HG02870 (cell line): ENCODE results near the gene SKIC2.

Experiments
- ATAC-seq: cut with Tn5 transposase; IDR thresholded peaks from one replicate; pipeline ENCODE4 v1.9.1; 2021; ENCODE audit warnings: mild to moderate bottlenecking, moderate library complexity; ENCODE audit not compliant: unreplicated experiment

Gene SKIC2

GRCh38 chr6:31945507-31946369 is 13.2 kb upstream of the SKIC2 start, which contains the start of gene CFB:
CFB (plus strand) TSS chr6:31946095; CDS start chr6:31946222, 127 bp downstream.
- no peak for ATAC-seq

DNA sequence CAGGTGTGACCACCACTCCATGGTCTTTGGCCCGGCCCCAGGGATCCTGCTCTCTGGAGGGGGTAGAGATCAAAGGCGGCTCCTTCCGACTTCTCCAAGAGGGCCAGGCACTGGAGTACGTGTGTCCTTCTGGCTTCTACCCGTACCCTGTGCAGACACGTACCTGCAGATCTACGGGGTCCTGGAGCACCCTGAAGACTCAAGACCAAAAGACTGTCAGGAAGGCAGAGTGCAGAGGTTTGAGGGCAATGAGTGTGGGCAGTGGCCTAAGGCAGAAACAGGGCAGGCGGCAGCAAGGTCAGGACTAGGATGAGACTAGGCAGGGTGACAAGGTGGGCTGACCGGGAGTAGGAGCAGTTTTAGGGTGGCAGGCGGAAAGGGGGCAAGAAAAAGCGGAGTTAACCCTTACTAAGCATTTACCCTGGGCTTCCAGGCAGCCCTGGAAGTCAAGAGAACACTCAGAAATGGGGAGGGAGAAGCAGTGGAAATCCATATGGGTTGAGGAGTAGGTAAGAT is 12.5 kb upstream of the SKIC2 start:
- ATAC-seq, result no peak

GRCh38 chr6:31947070-31947675 is 11.8 kb upstream of the SKIC2 start:
- no peak for ATAC-seq

- no peak for ATAC-seq
Measured at GRCh38 chr6:31947864-31948263, 11.1 kb upstream of the SKIC2 start.

GRCh38 chr6:31948306-31948705 is 10.7 kb upstream of the SKIC2 start:
- no peak for ATAC-seq

DNA sequence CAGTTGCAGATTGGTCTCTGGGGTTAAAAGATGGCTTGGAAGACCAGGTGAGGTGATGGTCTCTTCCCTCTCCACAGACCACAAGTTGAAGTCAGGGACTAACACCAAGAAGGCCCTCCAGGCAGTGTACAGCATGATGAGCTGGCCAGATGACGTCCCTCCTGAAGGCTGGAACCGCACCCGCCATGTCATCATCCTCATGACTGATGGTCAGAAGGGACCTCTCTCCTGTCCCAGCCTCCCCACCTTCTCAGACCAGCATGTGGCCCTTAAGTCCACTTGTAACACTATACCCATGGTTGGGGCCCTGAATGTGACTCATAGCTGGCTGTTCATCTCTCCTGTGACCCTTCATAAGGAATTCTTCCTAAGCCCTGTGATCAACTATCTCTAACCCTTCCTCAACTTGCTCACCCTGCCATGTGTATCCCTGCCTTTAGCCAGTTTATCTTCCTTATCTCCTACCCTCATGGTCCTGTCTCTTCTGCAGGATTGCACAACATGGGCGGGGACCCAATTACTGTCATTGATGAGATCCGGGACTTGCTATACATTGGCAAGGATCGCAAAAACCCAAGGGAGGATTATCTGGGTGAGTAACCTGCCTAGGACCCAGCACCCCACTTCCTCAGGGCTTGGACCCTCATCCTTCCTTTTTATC is 10.1 kb upstream of the SKIC2 start:
- ATAC-seq, result no peak

- ATAC-seq, result no peak
Measured at GRCh38 chr6:31949926-31950548, 8.9 kb upstream of the SKIC2 start.

DNA sequence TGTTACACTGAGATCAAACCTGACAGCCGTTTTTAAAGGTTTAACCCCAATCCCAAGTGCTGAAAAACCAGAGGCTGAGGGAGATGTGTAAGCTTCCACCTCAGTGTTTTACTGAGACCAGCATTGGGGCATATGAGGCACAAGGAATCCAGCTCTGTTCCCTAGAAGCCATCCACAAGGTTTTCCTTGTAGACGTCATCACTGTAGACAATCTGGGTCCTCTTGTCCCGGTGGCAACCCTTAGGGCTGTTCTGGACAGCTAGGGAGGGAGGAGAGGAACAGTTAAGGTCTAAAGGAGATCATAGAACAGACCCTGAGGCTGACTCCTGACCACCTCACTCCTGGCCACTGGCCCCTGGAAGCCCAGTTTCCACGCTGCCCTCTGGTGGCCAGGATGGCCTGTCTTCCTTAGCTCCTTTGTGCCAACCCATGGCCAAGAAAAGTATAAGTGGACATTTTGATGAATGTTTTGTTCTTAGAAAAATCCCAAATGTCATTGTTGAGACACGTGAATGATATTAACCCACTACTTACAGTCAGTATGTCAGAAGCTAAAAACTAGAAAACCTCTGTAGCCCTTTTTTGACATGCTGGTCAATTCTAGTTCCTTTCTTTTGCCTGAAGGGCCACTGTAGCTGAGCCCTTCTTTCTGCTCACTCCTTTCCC is 6.7 kb upstream of the SKIC2 start:
- ATAC-seq, result no peak

DNA sequence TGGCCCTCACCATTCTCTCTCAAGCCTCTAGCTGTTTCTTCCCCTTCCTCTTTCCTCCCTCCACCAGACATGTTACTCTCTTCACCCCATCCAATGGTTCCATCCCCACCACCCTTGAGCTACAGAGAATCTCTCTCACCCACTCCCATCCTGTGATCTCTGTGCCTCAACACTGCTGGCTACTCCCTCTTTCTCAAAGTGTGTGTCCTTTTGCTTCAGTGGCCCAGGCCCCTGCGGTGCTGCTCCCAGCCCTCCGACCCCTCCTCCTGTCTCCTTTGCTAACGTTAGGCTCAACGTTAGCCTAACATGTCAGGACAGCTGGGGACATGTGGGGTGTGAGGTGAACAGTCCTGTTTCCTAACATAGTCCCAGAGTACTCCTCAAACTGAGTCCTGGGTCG is 6.1 kb upstream of the SKIC2 start:
- no peak for ATAC-seq

- ATAC-seq, result no peak
Measured at GRCh38 chr6:31954511-31954910, 4.5 kb upstream of the SKIC2 start.

GRCh38 chr6:31956796-31957195 is 2.2 kb upstream of the SKIC2 start:
- no peak for ATAC-seq

GRCh38 chr6:31958412-31958740 is 599 bp upstream of the SKIC2 start:
- ATAC-seq, result no peak

DNA sequence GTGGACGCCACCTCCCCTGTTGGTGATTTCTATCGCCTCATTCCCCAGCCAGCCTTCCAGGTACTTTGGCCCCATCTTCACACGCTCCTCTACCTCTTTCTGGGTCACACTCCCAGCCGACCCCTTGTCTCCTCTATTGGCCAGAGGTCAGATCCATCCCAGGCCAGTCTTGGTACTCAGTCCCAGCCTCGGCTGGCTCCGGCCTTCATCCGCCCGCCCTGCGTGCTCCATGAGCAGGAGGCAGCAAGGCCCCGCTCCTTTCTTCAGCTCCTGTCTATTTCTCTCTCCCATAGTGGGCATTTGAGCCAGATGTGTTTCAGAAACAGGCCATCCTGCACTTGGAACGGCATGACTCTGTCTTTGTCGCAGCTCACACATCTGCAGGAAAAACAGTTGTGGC is 2.6 kb downstream of the SKIC2 start:
- ATAC-seq, result no peak

GRCh38 chr6:31963921-31964320 is 4.9 kb downstream of the SKIC2 start:
- ATAC-seq, result no peak

- ATAC-seq, result no peak
Measured at GRCh38 chr6:31965700-31966099, 6.7 kb downstream of the SKIC2 start.

GRCh38 chr6:31966506-31966905 is 7.5 kb downstream of the SKIC2 start:
- ATAC-seq, result no peak

DNA sequence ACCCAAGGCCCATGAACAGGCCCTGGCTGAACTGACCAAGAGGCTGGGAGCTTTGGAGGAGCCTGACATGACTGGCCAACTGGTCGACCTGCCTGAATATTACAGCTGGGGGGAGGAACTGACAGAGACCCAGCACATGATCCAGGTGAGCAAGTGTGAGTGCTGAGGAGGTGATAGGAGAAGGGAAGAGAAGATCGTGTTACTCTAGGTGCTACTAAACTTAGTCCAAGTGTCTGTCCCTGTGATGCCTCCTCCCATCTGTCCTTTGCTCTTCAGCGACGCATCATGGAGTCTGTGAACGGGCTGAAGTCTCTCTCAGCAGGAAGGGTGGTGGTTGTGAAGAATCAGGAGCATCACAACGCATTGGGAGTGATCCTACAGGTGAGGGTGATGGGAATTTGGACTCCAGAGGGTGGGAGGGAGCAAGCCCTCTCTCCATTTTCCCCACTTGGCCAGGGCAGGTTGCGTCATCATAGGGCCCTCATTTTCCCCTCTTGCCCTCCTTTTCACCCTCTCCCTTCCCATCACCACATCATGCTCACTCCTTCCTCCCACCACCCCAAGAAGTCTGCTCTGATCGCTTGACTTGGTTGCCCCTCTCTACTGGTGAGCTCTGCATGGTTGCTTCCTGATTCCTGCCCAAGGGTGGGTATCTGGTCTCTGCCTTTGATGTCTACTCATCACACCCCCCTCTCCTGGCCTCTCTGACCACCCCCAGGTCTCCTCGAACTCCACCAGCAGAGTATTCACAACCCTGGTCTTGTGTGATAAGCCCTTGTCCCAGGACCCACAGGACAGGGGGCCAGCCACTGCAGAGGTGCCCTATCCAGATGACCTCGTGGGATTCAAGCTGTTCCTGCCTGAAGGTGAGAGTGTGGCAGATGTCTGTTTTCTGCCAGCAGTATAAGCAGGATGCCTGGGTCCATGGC is 8.3 kb downstream of the SKIC2 start:
- no peak for ATAC-seq

GRCh38 chr6:31967926-31968320 is 8.9 kb downstream of the SKIC2 start:
- no peak for ATAC-seq

GRCh38 chr6:31968326-31968725 is 9.4 kb downstream of the SKIC2 start:
- no peak for ATAC-seq
